K562 (cell line): ENCODE measurements around the gene ACER3. TPM values are rescaled to one million over a fixed set of nuclear protein-coding genes. Genes with fewer than 3 reads are reported as not detected.

Source experiments
- ATF4 ChIP-seq: fragments of 450-650 bp; formaldehyde crosslinking; IDR thresholded peaks from 2 replicates; pipeline ENCODE4 v1.4.0; 2022; ENCODE audit warnings: mild to moderate bottlenecking, moderate library complexity
- CTCF ChIP-seq, 3 experiments: IDR thresholded peaks in 2 of 3; conservative IDR thresholded peaks in 1 of 3; 2 replicates each; pipeline ENCODE4 v1.5.1; 2011 to 2012; ENCODE audit warnings: low read length in 3 of 3, mild to moderate bottlenecking in 3 of 3, control low read depth in 2 of 3, improper control_type of control experiment in 1 of 3, inconsistent platforms in 1 of 3, low read depth in 1 of 3, mixed read lengths in 1 of 3, moderate library complexity in 1 of 3; ENCODE audit not compliant: insufficient read depth in 2 of 3
- HDAC3 ChIP-seq: fragments of 450-650 bp; IDR thresholded peaks from 2 replicates; pipeline ENCODE4 v1.6.1; 2018; ENCODE audit warnings: borderline replicate concordance, mild to moderate bottlenecking, moderate library complexity; ENCODE audit not compliant: partially characterized antibody
- MBD1 ChIP-seq: fragments of 250-450 bp; sonication (Bioruptor Pico); IDR thresholded peaks from 2 replicates; pipeline ENCODE4 v1.8.0; 2022; ENCODE audit warnings: inconsistent platforms
- MYC ChIP-seq, 2 experiments: fragments of 250-450 bp in 1 of 2; sonication (Bioruptor Pico) in 1 of 2; IDR thresholded peaks; 2 replicates each; pipeline versions ENCODE4 v1.5.1 to v1.6.1; 2012 to 2021; ENCODE audit warnings: low read depth in 2 of 2, borderline replicate concordance in 1 of 2, improper control_type of control experiment in 1 of 2, low read length in 1 of 2, mild to moderate bottlenecking in 1 of 2, moderate library complexity in 1 of 2
- ZNF41 ChIP-seq: fragments of 250-450 bp; sonication (Bioruptor Pico); conservative IDR thresholded peaks from 2 replicates; pipeline ENCODE4 v1.4.0; 2020; ENCODE audit warnings: mild to moderate bottlenecking
- polyA plus RNA-seq, 8 experiments: library from polyadenylated mRNA; depleted of rRNA in 4 of 8; stranded (reverse) in 5 of 8; unstranded in 3 of 8; fragments of >200 nt; fragmentation: Nextera tagmentation in 2 of 8; fragmentation: Illumina TruSeq in 1 of 8; extraction: Ambion mirVana in 2 of 8; extraction: Trizol in 1 of 8; gene quantifications; 2 replicates each; pipeline versions ENCODE4 v1.2.1 to v1.2.3, GENCODE V29; 2011 to 2014; ENCODE audit warnings: inconsistent platforms in 1 of 8, missing spikeins in 1 of 8
- total RNA-seq, 7 experiments: library from RNA; depleted of rRNA in 6 of 7; stranded (reverse); fragments of >200 nt in 6 of 7; fragmentation: Illumina TruSeq in 2 of 7; extraction: Trizol in 2 of 7; gene quantifications; 2 replicates each; pipeline versions ENCODE4 v1.2.1 to v1.2.3, GENCODE V29; 2011 to 2021; ENCODE audit warnings: low replicate concordance in 1 of 7

The ACER3 gene
- total and polyA plus RNA-seq, 9 of the 15 experiments (the other 6 are each of a cell fraction or from before 2014, with no cell fraction given): 2.0 to 23.8 (median 9.5) TPM

GRCh38 chr11:76939219-76939631 is 78.5 kb downstream of the ACER3 start (continued):
- no peak for TF ChIP-seq CTCF (IDR thresholded peaks at IDR 0.05 in 2 of 3, conservative IDR thresholded peaks at IDR 0.05 in 1 of 3; ENCODE audit: insufficient read depth in 2 of 3, low read depth in 1 of 3, low read length in 3 of 3)
- no peak for TF ChIP-seq ZNF41 (CRISPR knock-in tag)
- TF ChIP-seq MYC (IDR thresholded peaks at IDR 0.05; ENCODE audit: low read depth, low read length): no peak
- TF ChIP-seq MYC (CRISPR knock-in tag; IDR thresholded peaks at IDR 0.05; ENCODE audit: borderline replicate concordance, low read depth): no peak
- TF ChIP-seq MBD1 (CRISPR knock-in tag): no peak
- TF ChIP-seq ATF4: no peak
- no peak for TF ChIP-seq HDAC3
- TF ChIP-seq, all 486 proteins: peak for 0
